Sigmoid colon (tissue), 4 donors: ENCODE measurements around the gene SLC25A45.

Source experiments
- POLR2AphosphoS5 ChIP-seq, 4 donors: sonication (generic); formaldehyde crosslinking; IDR thresholded peaks; one replicate each; pipeline ENCODE4 v1.6.1; 2017; ENCODE audit warnings: antibody characterized with exemption in 4 of 4
- TF ChIP-seq, protein P1 (sequence below), 4 experiments: fragments of 450-650 bp in 3 of 4; fragments of 200-600 bp in 1 of 4; IDR thresholded peaks; one replicate each; pipeline ENCODE4 v1.5.1; 2016 to 2019; ENCODE audit warnings: antibody characterized with exemption in 4 of 4, mild to moderate bottlenecking in 3 of 4, moderate library complexity in 2 of 4

DNA sequence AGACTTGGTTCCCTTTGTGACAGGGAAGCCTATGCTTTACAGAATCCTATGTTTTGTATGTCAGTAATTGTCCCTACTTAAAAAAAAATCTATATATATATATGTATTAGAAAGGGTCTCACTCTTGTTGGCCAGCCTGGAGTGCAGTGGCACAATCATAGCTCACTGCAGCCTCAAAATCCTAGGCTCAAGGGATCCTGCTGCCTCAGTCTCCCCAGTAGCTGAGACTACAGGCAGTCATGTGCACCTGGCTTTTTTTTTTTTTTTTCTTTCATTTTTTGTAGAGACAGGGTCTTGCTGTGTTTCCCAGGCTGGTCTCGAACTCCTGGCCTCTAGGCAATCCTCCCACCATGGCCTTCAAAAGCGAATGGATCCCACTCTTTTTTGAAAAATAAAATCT, 38.1 kb upstream of the SLC25A45 start:
- TF ChIP-seq, protein P1, sequence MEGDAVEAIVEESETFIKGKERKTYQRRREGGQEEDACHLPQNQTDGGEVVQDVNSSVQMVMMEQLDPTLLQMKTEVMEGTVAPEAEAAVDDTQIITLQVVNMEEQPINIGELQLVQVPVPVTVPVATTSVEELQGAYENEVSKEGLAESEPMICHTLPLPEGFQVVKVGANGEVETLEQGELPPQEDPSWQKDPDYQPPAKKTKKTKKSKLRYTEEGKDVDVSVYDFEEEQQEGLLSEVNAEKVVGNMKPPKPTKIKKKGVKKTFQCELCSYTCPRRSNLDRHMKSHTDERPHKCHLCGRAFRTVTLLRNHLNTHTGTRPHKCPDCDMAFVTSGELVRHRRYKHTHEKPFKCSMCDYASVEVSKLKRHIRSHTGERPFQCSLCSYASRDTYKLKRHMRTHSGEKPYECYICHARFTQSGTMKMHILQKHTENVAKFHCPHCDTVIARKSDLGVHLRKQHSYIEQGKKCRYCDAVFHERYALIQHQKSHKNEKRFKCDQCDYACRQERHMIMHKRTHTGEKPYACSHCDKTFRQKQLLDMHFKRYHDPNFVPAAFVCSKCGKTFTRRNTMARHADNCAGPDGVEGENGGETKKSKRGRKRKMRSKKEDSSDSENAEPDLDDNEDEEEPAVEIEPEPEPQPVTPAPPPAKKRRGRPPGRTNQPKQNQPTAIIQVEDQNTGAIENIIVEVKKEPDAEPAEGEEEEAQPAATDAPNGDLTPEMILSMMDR (IDR thresholded peaks at IDR 0.05): no peak
- TF ChIP-seq POLR2AphosphoS5 (IDR thresholded peaks at IDR 0.05): no peak
